HCT116 (cell line): Measurements from ENCODE around the gene PRPH2. TPM values are rescaled to one million over a fixed set of nuclear protein-coding genes. Genes with fewer than 3 reads are reported as not detected.

ENCODE experiments used
- ATAC-seq: fragments of 200-7000 bp; cut with Tn5 transposase; 2 replicates; pipeline ENCODE4 v1.9.1; 2020; ENCODE audit warnings: mild to moderate bottlenecking, moderate library complexity
- BruUV-seq: library from RNA; stranded (reverse); fragments of 400-500 nt; replicated peaks from 2 replicates; lab custom pipeline; 2021; lab: Mats Ljungman, UMichigan
- CTCF ChIA-PET: fragments of 300-600 bp; sonication (Branson Sonifier 250); formaldehyde crosslinking; loops from one replicate; lab custom pipeline; 2021; ENCODE audit warnings: antibody characterized with exemption; lab: Charles Lee
- POLR2A ChIA-PET: fragments of 300-600, 350-600 bp; sonication (Branson Sonifier 250); formaldehyde crosslinking; loops from one replicate; lab custom pipeline; 2021; ENCODE audit warnings: antibody characterized with exemption; lab: Charles Lee
- RAD21 ChIA-PET, 2 experiments: fragments of 300-600 bp; sonication (Branson Sonifier 250); formaldehyde crosslinking; loops; one replicate each; lab custom pipeline; 2023; ENCODE audit warnings: low total read pairs in 2 of 2; ENCODE audit not compliant: uncharacterized antibody in 2 of 2, unreplicated experiment in 2 of 2, low non-redundant PET in 1 of 2; lab: Charles Lee
- DNase-seq: peaks from one replicate; pipeline ENCODE4 v3.0.0-alpha.2; 2010; ENCODE audit warnings: low read depth, low spot score
- H2AFZ ChIP-seq: fragments of 200-600 bp; shearing (Covaris generic), sonication (generic); 2 replicates; pipeline ENCODE4 v1.6.1; 2017; ENCODE audit warnings: low read depth, mixed run types, mixed read lengths, antibody characterized with exemption, low read length; ENCODE audit not compliant: poor library complexity, severe bottlenecking
- H3K27ac ChIP-seq: 2 replicates; pipeline ENCODE4 v1.5.1; 2012; ENCODE audit warnings: low read depth, low read length
- H3K27me3 ChIP-seq: fragments of 200-600 bp; sonication (generic); 2 replicates; pipeline ENCODE4 v1.6.1; 2016; ENCODE audit warnings: mixed run types, low read length, mixed read lengths; ENCODE audit not compliant: insufficient read depth
- H3K36me3 ChIP-seq, 2 experiments: fragments of 200-500 bp in 1 of 2; fragments of 200-600 bp in 1 of 2; sonication (Bioruptor generic) in 1 of 2; sonication (generic) in 1 of 2; 2 replicates each; pipeline versions ENCODE4 v1.5.1 to v1.6.1; 2014 to 2016; ENCODE audit warnings: low read length in 2 of 2, inconsistent platforms in 1 of 2, mixed read lengths in 1 of 2, mixed run types in 1 of 2; ENCODE audit not compliant: insufficient read depth in 2 of 2, control insufficient read depth in 1 of 2
- H3K4me1 ChIP-seq, 2 experiments: fragments of 200-600 bp in 1 of 2; sonication (generic) in 1 of 2; 2 replicates each; pipeline versions ENCODE4 v1.5.1 to v1.6.1; 2012 to 2017; ENCODE audit warnings: low read length in 2 of 2, inconsistent platforms in 1 of 2, mild to moderate bottlenecking in 1 of 2, mixed read lengths in 1 of 2, mixed run types in 1 of 2, moderate library complexity in 1 of 2; ENCODE audit not compliant: insufficient read depth in 2 of 2, control insufficient read depth in 1 of 2
- H3K4me2 ChIP-seq: fragments of 200-600 bp; sonication (generic); 2 replicates; pipeline ENCODE4 v1.6.1; 2017; ENCODE audit warnings: mixed run types, low read length, mixed read lengths
- H3K4me3 ChIP-seq, 2 experiments: fragments of 200-600 bp in 1 of 2; sonication (generic) in 1 of 2; replicated peaks in 1 of 2; 2 replicates each; pipeline ENCODE4 v1.5.1; 2011 to 2016; ENCODE audit warnings: low read length in 2 of 2, control low read depth in 1 of 2, low read depth in 1 of 2, mild to moderate bottlenecking in 1 of 2, mixed read lengths in 1 of 2, mixed run types in 1 of 2
- H3K79me2 ChIP-seq: fragments of 200-600 bp; sonication (generic); 2 replicates; pipeline ENCODE4 v1.6.1; 2017; ENCODE audit warnings: mild to moderate bottlenecking, mixed run types, low read length, moderate library complexity, mixed read lengths; ENCODE audit not compliant: insufficient read depth
- H3K9ac ChIP-seq: fragments of 200-600 bp; sonication (generic); 2 replicates; pipeline ENCODE4 v1.6.1; 2016; ENCODE audit warnings: low read length, mixed read lengths
- H3K9me2 ChIP-seq: fragments of 200-600 bp; sonication (generic), shearing (Covaris generic); 2 replicates; pipeline ENCODE4 v1.6.1; 2017; ENCODE audit warnings: mixed run types, mild to moderate bottlenecking, moderate library complexity; ENCODE audit not compliant: insufficient read depth
- H3K9me3 ChIP-seq, 2 experiments: fragments of 200-500 bp in 1 of 2; fragments of 200-600 bp in 1 of 2; sonication (Bioruptor generic) in 1 of 2; sonication (generic) in 1 of 2; 2 replicates each; pipeline ENCODE4 v1.6.1; 2014 to 2017; ENCODE audit warnings: low read length in 2 of 2, mixed read lengths in 2 of 2, inconsistent platforms in 1 of 2, low read depth in 1 of 2, mild to moderate bottlenecking in 1 of 2, mixed run types in 1 of 2, moderate library complexity in 1 of 2; ENCODE audit not compliant: control insufficient read depth in 1 of 2, insufficient read depth in 1 of 2
- H4K20me1 ChIP-seq: fragments of 200-600 bp; sonication (generic), shearing (Covaris generic); 2 replicates; pipeline ENCODE4 v1.6.1; 2017; ENCODE audit warnings: mixed run types, mild to moderate bottlenecking, moderate library complexity; ENCODE audit not compliant: insufficient read depth
- ATF3 ChIP-seq: IDR thresholded peaks from 2 replicates; pipeline ENCODE4 v1.6.1; 2012
- CEBPB ChIP-seq: IDR thresholded peaks from 2 replicates; pipeline ENCODE4 v1.6.1; 2012; ENCODE audit warnings: low read depth
- EGR1 ChIP-seq: IDR thresholded peaks from 2 replicates; pipeline ENCODE4 v1.6.1; 2012; ENCODE audit warnings: low read depth
- RAD21 ChIP-seq: IDR thresholded peaks from 2 replicates; pipeline ENCODE4 v1.6.1; 2012; ENCODE audit warnings: low read depth, mild to moderate bottlenecking
- SP1 ChIP-seq: IDR thresholded peaks from 2 replicates; pipeline ENCODE4 v1.6.1; 2012; ENCODE audit warnings: low read depth
- SRF ChIP-seq: IDR thresholded peaks from 2 replicates; pipeline ENCODE4 v1.6.1; 2012; ENCODE audit warnings: low read depth
- TCF7L2 ChIP-seq: IDR thresholded peaks from 2 replicates; pipeline ENCODE4 v1.7.0; 2011; ENCODE audit warnings: borderline replicate concordance, inconsistent platforms; ENCODE audit not compliant: insufficient read depth, insufficient read length; ENCODE audit errors: extremely low read depth
- ZBTB33 ChIP-seq: IDR thresholded peaks from 2 replicates; pipeline ENCODE4 v1.6.1; 2011; ENCODE audit warnings: mild to moderate bottlenecking, low read length, moderate library complexity; ENCODE audit not compliant: insufficient replicate concordance; ENCODE audit errors: extremely low read depth
- intact Hi-C: fragments of 100-400 bp; cut with micrococcal nuclease; formaldehyde crosslinking; loops from 2 replicates; pipeline ENCODE4 v1.10.0; 2022
- total RNA-seq: library from RNA; stranded (reverse); gene quantifications from one replicate; pipeline ENCODE4 v1.2.1, GENCODE V29; 2021; ENCODE audit not compliant: unreplicated experiment

PRPH2 gene
- total RNA-seq, 1 experiment from 2014 or later, result not detected

GRCh38 chr6:42754759-42755158 is 32.4 kb upstream of the PRPH2 start (continued):
- TF ChIP-seq ZBTB33 (no peak), SP1 (no peak), SRF (no peak), TCF7L2 (no peak), CEBPB (no peak), RAD21 (no peak), EGR1 (no peak), ATF3 (no peak)

GRCh38 chr6:42751055-42751454 is 28.7 kb upstream of the PRPH2 start:
- BruUV-seq, result no TSS peak
- intact Hi-C loops, result no loop called here
- no peak overlapping the region for H3K4me3 ChIP-seq
- H3K9ac ChIP-seq, result no peak overlapping the region
- peak overlapping the region; percentile 32; the same call in 1 of the 2 replicates for H3K4me2 ChIP-seq
- H3K27ac ChIP-seq, result no peak overlapping the region
- no peak for TF ChIP-seq SRF
- TF ChIP-seq, all 23 proteins: peak for 0
- H3K36me3 ChIP-seq, result no peaks in the 10 kb centered on the region
- H4K20me1 ChIP-seq, result no peaks in the 10 kb centered on the region
- H3K27me3 ChIP-seq, result no peaks in the 10 kb centered on the region
- DNase-seq (no peak), ATAC-seq (no peak)
- peaks cover 17 to 32% of the 10 kb centered on the region in 2 experiments for H3K4me1 ChIP-seq
- H3K9me2 ChIP-seq, result no peaks in the 10 kb centered on the region
- peaks cover 4% of the 10 kb centered on the region for H3K79me2 ChIP-seq
- no peaks in the 10 kb centered on the region for H3K9me3 ChIP-seq
- ChIA-PET RAD21 (no interaction called here), CTCF (no interaction called here), POLR2A (no interaction called here)
- H2AFZ ChIP-seq, result no peak overlapping the region
